ENCODE data around the gene TMEM259. TPM values are rescaled to one million over a fixed set of nuclear protein-coding genes. Genes with fewer than 3 reads are reported as not detected.
A peak's percentile ranks its signal among the peaks of the same experiment; 100 is the strongest.

TMEM259 gene
- total RNA-seq, 1 donor from 2014 or later, result 31.7 TPM

DNA sequence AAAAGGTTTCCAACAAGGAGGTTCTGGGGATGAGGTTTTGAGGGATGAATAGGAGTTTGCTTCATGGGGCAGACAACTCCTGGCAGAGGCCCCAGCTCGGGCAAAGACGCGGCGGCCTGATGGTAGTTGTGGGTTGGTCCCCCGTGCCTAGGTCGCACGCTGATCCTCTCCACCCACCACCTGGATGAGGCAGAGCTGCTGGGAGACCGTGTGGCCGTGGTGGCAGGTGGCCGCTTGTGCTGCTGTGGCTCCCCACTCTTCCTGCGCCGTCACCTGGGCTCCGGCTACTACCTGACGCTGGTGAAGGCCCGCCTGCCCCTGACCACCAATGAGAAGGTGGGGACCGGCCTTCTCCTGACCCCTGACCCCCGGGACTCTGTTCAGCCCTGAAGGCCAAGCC lies 30.9 kb upstream of the TMEM259 start:
- H3K27me3 ChIP-seq, result no peaks in the 10 kb centered on the region
- no peaks in the 10 kb centered on the region for H3K79me2 ChIP-seq (ENCODE audit: low read depth)
- peak overlapping the region; percentile 74 for H3K27ac Mint-ChIP-seq
- no peak for DNase-seq (ENCODE audit: low spot score)
- H3K9me3 Mint-ChIP-seq, result no peaks in the 10 kb centered on the region
- H3K36me3 ChIP-seq, result no peaks in the 10 kb centered on the region
- no peak overlapping the region for H3K4me3 ChIP-seq
- peaks cover 2% of the 10 kb centered on the region for H3K36me3 Mint-ChIP-seq
- H3F3A ChIP-seq (ENCODE audit: low read depth), result peaks cover 8% of the 10 kb centered on the region
- H3K4me2 ChIP-seq, result no peak overlapping the region
- peak overlapping the region; percentile 46 for H3K4me3 Mint-ChIP-seq
- H3K4me1 Mint-ChIP-seq, result peaks cover 10% of the 10 kb centered on the region
- peaks cover 10% of the 10 kb centered on the region for H3K27me3 Mint-ChIP-seq (ENCODE audit: insufficient read depth, low read depth)
- H3K4me1 ChIP-seq, result no peaks in the 10 kb centered on the region
- H3K9me3 ChIP-seq (ENCODE audit: low read depth), result no peaks in the 10 kb centered on the region
- no peak overlapping the region for H3K27ac ChIP-seq
- H3K9ac ChIP-seq, result no peak overlapping the region
- no peaks in the 10 kb centered on the region for H4K20me1 ChIP-seq (ENCODE audit: low read depth)
- H2AFZ ChIP-seq (replicated peaks), result no peak overlapping the region
- TF ChIP-seq EZH2 (IDR thresholded peaks at IDR 0.05) (no peak), EZH2phosphoT487 (IDR thresholded peaks at IDR 0.05) (no peak)
- TF ChIP-seq, protein P1, sequence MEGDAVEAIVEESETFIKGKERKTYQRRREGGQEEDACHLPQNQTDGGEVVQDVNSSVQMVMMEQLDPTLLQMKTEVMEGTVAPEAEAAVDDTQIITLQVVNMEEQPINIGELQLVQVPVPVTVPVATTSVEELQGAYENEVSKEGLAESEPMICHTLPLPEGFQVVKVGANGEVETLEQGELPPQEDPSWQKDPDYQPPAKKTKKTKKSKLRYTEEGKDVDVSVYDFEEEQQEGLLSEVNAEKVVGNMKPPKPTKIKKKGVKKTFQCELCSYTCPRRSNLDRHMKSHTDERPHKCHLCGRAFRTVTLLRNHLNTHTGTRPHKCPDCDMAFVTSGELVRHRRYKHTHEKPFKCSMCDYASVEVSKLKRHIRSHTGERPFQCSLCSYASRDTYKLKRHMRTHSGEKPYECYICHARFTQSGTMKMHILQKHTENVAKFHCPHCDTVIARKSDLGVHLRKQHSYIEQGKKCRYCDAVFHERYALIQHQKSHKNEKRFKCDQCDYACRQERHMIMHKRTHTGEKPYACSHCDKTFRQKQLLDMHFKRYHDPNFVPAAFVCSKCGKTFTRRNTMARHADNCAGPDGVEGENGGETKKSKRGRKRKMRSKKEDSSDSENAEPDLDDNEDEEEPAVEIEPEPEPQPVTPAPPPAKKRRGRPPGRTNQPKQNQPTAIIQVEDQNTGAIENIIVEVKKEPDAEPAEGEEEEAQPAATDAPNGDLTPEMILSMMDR (IDR thresholded peaks at IDR 0.05), result no peak

DNA sequence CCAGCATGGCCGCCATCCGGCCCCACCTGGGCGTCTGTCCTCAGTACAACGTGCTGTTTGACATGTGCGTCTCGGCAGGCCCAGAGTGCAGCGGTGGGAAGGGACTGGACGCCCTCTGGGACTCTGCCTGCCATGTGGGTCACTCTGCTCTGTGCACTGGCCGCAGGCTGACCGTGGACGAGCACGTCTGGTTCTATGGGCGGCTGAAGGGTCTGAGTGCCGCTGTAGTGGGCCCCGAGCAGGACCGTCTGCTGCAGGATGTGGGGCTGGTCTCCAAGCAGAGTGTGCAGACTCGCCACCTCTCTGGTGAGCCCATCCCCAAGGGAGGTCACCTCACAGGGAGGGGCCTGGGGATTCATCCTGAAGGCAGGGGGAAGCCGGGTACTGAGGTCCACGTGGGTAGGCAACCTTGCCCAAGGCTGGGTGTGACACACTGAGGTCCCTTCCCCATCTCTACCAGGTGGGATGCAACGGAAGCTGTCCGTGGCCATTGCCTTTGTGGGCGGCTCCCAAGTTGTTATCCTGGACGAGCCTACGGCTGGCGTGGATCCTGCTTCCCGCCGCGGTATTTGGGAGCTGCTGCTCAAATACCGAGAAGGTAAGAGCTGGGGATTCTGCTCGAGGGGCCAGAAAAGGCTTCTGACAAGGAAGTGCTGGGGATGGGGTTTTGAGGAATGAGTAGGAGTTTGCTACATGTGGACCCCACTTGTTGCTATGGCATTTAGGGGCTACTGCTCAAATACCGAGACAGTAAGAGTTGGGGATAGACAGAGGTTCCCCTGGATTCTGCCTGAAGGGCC lies 30.3 kb upstream of the TMEM259 start:
- Histone ChIP-seq H3F3A (ENCODE audit: low read depth) (peaks cover 8% of the 10 kb centered on the region), H4K20me1 (ENCODE audit: low read depth) (no peaks in the 10 kb centered on the region), H3K36me3 (no peaks in the 10 kb centered on the region), H3K4me2 (no peak overlapping the region), H3K27me3 (no peaks in the 10 kb centered on the region), H3K4me1 (no peaks in the 10 kb centered on the region), H3K9ac (no peak overlapping the region), H3K27ac (peak overlapping the region; percentile 53), H2AFZ (replicated peaks) (no peak overlapping the region), H3K79me2 (ENCODE audit: low read depth) (no peaks in the 10 kb centered on the region), H3K4me3 (no peak overlapping the region), H3K9me3 (ENCODE audit: low read depth) (no peaks in the 10 kb centered on the region)
- no peak for DNase-seq (ENCODE audit: low spot score)
- peaks cover 10% of the 10 kb centered on the region for H3K27me3 Mint-ChIP-seq (ENCODE audit: insufficient read depth, low read depth)
- TF ChIP-seq EZH2 (IDR thresholded peaks at IDR 0.05), result no peak
- no peak for TF ChIP-seq EZH2phosphoT487 (IDR thresholded peaks at IDR 0.05)
- TF ChIP-seq, protein P1 (IDR thresholded peaks at IDR 0.05), result no peak
- peak overlapping the region; percentile 74 for H3K27ac Mint-ChIP-seq
- H3K36me3 Mint-ChIP-seq, result no peaks in the 10 kb centered on the region
- no peaks in the 10 kb centered on the region for H3K9me3 Mint-ChIP-seq
- H3K4me1 Mint-ChIP-seq, result peaks cover 10% of the 10 kb centered on the region
- H3K4me3 Mint-ChIP-seq, result peak overlapping the region; percentile 46

GRCh38 chr19:1049800-1050199 lies 28.9 kb upstream of the TMEM259 start:
- Mint-ChIP-seq H3K36me3 (no peaks in the 10 kb centered on the region), H3K9me3 (no peaks in the 10 kb centered on the region), H3K4me3 (no peak overlapping the region), H3K27me3 (ENCODE audit: insufficient read depth, low read depth) (peaks cover 14% of the 10 kb centered on the region), H3K27ac (no peak overlapping the region), H3K4me1 (peaks cover 12% of the 10 kb centered on the region)
- no peaks in the 10 kb centered on the region for H3K36me3 ChIP-seq
- no peaks in the 10 kb centered on the region for H3K27me3 ChIP-seq
- no peak overlapping the region for H3K4me2 ChIP-seq
- TF ChIP-seq, protein P1 (IDR thresholded peaks at IDR 0.05), result no peak
- TF ChIP-seq EZH2 (IDR thresholded peaks at IDR 0.05), result no peak
- no peak for TF ChIP-seq EZH2phosphoT487 (IDR thresholded peaks at IDR 0.05)
- H3K9me3 ChIP-seq (ENCODE audit: low read depth), result no peaks in the 10 kb centered on the region
- no peak overlapping the region for H2AFZ ChIP-seq (replicated peaks)
- H3K9ac ChIP-seq, result no peak overlapping the region
- H3K79me2 ChIP-seq (ENCODE audit: low read depth), result no peaks in the 10 kb centered on the region
- no peak overlapping the region for H3K27ac ChIP-seq
- H3K4me3 ChIP-seq, result no peak overlapping the region
- peaks cover 8% of the 10 kb centered on the region for H3F3A ChIP-seq (ENCODE audit: low read depth)
- no peaks in the 10 kb centered on the region for H3K4me1 ChIP-seq
- H4K20me1 ChIP-seq (ENCODE audit: low read depth), result no peaks in the 10 kb centered on the region
- no peak for DNase-seq (ENCODE audit: low spot score)

Data from neural progenitor cell (in vitro differentiated cells).